HG03196 (cell line): Measurements from ENCODE around the gene GPHA2.

Experiments
- ATAC-seq: cut with Tn5 transposase; IDR thresholded peaks from one replicate; pipeline ENCODE4 v1.9.1; 2021; ENCODE audit not compliant: unreplicated experiment

GPHA2 gene

DNA sequence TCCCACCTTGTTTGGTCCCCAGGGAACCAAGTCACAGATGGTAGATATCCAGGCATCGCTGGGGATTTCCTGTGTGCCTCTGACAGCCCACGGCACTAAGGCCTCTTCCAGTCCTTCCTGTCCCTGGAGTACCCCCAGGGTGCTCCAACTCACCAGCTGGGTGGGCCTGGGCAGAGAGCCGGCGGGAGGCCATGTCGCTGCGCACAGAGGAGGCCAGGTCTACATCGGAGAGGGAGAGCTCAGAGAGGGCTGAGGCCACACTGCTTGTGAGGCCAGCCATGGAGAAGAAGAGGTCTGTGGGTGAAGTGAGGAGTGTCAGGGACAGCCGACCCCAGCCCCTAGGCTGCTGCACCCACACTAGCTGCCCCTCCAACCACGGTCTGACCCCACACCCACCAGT, 24.0 kb downstream of the GPHA2 start:
- no peak for ATAC-seq

DNA sequence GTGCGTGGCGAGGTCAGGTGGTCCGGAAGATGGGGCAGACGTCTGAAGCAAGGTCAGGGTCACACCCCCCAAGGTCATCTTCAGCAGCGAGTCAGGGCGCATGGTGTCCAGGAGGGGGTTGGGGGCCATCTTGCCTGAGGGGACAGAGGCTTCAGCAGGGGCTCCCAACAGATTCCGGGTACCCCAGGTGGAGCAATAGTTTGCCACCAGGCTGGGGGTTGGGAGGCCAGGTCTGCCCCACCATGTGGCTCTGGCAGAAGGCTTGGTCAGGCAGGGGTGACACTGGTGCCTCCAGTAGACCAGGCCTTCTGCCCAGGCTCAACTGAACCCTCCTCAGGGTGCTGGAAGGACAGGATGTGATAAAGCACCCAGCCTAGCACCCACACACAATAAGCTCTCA, 24.6 kb downstream of the GPHA2 start:
- ATAC-seq = no peak

DNA sequence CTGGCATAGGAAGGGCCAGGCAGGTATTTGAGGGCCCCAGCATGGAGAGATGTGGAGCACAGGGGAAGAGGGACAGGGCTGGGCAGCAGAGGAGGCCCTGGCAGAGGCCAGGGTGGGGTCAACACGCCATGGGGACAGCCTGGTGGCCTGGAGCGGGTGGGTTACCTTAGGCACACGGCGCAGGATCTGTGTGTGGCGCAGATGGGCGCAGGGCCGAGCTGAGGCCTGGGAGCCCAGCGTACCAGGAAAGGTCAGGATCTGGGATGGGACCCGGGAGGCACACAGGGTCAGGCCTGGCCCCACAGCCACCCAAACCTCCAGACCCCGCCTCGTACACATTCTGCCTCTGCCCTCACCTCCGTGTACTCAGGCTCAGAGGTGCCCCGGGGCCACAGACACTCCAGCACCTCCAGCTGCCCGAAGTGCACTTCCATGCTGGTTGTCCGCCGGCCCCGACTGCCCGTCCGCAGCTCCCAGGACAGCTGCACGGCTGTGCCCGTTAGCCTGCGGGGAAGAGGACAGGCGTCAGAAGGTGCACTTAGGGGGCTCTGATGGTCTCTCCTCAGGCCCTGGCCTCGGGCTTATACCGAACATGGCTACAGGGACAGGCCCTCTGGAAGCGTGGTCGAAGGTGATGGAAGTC, 25.1 kb downstream of the GPHA2 start:
- no peak for ATAC-seq

DNA sequence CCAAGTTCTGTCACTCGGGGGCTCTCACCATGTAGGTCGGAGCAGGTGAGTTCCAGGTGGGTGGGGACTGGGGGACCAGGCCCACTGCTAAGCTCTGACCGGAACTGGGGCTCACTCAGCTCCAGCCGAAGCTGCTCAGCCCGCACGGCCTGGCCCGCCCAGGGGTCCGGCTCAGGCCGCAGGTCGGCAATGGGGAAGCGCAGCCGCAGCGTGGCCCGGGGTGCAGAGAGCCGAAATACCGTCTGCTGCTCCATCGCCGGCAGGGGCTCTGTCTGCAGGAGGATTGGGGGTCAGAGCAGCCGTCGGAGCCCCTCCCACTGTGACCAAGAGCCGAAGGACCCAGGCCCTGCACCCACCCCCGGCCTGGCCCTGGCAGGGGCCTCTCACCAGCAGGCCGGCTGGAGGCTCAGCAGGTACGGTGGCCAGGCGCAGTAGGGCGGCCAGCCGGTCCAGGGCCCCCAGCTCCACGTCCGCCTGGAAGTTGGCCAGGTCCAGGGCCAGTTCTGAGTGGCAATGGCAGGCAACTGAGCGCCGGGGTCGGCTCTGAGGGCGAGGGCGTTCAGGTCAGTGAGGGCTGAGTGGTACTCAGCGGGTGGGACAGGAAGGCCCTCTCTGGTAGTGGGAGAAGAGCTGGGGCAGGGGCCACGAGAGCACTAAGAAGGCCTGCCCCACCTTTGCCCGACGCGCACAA, 25.9 kb downstream of the GPHA2 start:
- no peak for ATAC-seq

DNA sequence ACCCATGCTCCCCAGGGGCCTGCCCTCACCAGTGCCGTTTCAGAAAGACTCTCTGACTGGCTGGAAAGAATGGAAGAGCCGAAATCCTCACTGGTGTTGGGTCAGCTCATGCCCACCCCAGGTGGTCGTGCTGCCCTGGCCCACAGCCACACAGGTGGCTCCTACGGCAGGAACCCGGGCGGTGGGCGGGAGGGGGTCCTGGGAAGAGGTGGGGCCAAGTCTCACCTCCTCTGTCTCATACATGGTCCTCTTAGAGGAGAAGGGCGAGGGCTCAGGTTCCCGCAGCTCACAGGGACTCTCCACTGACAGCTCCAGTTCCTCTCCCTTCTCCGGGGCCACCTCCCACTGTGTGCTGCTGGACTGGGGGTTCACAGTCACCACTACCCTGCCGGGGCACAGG, 26.9 kb downstream of the GPHA2 start:
- no peak for ATAC-seq

DNA sequence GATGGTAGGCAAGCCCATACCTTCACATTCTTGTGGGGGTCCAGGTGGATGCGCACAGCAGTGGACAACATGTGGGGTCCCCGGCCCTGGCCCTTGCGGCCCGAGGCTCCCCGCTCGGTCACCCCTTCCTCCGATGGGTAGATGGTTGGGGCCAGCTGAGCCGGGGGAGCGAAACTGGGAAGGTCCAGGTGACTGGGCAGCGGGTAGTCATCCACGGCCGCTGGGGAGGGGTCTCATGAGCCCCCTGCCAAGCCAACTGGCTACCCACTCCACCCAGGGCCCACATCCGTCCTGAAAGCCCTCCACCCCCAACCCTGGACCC, 29.4 kb downstream of the GPHA2 start:
- ATAC-seq = no peak

DNA sequence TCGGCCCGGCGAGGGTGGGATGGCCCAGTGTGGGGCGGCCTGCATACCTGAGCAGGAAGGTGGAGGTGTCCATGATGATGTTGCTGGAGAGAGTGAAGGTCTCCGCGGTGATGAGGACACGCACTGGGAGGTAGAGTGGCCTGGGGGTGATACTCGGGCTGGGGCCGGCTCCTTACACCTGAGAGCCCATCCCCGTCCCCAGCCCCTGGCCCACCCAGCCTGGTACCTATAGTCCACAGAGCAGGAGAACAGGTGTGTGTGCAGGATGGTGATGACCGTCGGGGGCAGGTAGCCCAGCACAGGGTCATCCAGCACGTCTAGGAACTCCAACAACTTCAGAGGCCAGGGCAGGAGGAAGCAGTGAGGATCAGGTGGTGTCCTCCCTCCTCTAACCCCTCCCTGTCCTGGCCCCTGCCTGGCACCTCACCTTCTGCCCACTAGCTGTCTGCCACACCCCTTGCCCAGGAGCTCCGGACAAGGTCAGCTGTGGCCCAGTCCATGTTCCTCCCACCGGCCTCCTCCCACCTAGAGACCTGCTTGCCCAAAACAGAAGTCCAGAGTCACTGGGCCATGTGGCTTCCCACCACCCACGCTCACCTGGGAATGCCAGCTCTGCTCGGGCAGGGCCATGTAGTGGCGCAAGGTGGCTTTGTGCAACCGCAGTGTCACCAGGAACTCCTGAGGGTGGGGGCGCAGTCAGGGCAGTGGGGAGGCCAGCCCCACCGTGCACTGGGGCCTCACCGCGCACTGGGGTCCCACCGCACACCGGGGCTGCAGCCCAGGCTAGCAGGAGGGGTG, 30.0 kb downstream of the GPHA2 start:
- ATAC-seq = no peak

DNA sequence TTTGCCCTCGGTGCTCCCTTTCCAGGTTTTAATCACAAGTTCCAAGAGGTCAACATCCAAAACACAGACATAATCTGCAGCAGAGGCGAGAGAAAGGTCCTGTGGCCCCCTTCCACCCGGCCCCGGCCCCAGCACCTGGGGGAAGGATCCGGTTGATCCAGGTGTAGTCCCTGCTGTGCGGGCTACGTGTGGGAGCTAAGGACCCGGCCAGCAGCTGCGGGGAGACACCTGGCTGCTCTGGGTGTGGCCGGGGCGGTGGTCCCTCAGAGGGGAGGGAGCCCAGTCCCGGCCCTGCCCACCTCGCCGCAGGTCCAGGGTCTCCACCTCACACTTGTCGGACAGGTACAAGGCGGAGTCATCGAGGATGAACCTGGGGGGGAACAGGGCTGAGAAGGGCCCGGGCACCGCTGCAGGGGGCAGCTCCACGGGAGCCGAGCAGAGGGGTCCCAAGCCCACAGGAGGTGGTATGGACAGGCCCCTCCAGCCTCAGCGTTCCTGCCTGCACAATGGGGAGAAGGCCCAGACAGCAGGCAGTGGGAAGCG, 32.3 kb downstream of the GPHA2 start:
- ATAC-seq = no peak

DNA sequence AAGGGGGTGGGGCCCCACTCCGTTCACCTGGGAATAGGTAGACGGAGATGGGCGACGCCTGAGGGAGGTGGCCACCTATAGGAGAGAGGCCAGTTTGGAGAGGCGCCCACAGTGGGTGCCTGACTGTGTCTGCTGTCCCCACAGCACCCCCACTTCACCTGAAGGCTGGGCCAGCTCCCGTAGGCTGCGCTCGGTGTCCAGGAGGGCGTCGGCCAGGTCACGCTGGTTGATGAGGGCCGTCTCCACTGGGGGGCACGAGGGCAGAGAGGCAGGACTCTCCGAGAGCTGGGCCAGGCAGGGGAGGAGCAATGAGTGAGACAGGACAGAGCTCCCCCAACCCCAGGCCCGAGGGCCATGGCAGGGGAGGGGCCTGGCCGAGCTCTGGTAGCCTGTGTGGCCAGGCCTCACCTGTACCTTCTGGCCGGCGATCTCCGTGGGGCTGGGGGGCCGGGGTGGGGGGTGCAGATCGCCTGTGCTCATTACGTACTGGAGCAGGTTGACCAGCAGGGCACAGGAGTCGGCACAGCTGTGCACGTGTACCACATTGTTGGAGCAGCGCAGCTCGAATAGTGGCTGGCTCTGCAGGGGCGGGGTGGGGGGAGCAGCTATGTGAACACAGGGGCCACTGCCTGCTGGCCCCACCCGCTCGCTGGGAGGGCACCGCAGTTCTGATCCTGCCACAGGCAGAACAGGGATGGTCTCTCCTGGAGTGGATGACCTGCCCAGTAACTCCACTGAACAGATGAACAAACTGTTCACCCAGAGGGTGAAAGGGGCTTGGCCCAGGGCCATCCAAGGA, 33.4 kb downstream of the GPHA2 start:
- no peak for ATAC-seq

DNA sequence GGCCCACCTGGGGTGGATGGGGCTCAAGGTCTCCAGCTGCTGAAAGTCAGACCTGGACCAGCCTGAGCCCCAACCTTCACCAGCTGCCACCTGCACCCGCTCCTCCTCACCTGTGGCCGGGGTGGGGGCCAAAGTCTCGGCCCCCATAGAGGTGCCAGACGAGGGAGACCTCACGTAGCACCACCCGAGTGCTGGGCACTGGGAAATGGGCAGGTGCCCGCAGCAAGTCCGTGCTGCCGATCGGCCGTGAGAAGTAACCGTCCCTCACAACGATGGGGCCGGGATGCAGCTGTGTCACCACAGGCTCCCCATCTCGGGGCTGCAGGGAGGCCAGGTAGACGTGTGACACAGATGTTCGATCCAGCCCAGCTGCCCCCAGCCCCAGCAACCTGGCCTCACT, 34.9 kb downstream of the GPHA2 start:
- ATAC-seq = no peak

DNA sequence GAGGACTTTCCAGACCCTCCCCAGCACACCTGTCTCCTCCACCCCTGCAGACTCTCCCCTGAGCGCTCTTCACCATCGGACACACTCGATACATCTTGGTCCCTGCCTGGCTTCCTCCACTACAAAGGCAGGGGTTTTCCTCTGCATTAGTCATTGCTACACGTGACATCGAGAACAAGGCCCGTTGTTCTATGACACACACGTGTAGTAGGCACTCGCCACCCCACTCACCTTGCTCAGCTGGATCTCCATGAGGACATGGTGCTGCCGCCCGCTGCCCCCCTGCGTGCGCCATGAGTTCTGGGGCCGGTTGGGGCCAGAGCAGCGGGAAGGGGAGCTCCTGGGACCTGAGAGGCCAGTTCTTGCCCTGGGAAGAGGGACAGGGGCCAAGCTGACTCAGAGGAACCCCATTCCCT, 35.4 kb downstream of the GPHA2 start:
- ATAC-seq = no peak

DNA sequence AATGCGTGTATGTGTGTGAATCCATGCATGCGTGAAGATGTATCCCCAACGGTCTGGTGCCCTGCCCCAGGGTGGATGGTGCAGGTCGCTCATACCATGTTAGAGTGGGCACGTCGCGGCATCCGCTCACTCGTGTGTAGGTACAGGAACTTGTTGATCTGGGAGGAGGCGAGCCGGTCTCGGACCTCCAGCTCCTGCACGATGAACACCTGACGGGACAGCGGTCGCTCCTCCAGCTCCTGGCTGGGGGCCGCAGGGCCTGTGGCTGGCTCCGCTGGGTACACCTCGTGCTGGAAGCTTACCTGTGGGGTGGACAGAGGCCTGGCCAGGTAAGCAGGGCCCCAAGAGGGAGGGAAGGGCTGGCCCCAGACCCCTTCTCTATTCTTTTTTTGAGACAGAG, 37.2 kb downstream of the GPHA2 start:
- no peak for ATAC-seq

DNA sequence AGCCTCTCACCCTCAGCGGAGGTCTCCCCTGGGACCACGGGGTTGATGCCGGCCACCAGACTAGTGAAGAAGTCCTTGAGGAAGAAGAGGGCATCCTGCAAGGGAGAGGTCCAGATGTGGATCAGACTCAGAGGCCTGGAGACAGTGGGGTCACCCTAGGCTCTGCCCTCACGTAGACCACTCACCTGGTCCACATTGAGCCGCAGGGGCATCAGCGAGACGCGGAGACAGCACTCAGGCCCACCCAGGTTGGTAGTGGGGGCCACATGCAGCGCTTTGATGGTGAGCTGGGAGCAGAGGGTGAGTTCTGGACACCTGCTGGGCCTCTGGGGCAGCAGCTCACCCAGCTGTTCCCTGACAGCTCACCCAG, 37.6 kb downstream of the GPHA2 start:
- ATAC-seq = no peak

DNA sequence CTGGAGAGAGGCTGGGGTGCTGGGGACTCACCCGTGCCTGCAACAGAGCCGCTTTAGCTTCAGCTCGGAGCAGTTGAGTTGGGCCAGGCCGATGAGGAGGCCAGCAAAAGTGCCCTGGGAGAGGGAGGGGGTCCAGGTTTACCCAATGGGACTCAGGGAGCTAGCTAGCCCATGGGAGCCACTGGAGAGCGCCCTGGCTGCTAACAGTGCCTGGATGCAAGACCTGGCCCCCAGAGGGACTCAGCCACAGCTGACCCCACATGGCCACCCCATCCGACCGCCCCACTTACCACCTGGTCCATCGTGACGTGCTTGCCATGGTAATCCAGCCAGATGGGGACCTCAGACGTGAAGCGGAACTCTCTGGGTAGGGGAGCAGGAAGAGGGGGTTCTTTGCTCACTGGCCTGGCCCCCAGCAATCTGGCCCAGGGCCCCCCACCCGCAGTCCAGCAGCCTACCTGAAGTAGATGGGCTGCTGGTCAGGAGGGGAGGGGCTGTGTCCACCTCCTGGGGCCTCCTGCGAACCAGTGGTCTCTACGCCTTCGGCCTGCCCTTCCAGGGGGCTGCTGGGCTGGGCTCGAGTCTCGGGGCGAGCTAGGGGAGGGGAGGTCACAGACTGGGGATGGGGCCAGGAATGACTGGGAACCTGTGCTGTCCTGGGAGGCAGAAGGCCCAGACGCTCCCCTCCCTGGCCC, 38.2 kb downstream of the GPHA2 start:
- ATAC-seq = no peak

DNA sequence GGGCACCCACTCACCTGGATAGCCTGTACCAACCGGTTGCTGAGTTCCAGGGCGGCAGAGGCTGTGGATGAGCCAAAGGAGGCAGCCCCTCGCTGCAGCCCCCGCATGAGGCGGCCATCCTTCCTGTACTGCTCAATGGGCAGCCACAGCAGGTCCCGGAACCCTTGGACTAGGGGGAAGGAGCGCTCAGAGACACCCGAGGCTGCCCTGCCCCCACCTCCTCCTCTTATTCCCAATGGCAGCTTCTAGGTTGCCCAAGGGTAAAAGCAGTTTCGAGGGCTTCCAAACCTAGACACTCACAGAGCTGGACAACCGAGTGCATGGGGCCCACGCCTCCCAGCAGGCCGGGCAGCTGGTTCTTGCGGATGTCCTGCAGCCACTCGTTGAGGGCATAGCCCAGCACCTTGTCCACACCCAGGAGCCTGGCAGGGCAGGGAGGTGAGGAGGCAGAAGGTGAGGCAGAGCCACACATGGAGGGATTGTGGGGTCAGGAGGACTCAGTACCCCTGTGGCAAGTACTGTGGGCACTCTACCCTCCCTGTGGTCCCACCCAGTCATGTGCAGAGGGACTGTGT, 39.2 kb downstream of the GPHA2 start:
- ATAC-seq = no peak

DNA sequence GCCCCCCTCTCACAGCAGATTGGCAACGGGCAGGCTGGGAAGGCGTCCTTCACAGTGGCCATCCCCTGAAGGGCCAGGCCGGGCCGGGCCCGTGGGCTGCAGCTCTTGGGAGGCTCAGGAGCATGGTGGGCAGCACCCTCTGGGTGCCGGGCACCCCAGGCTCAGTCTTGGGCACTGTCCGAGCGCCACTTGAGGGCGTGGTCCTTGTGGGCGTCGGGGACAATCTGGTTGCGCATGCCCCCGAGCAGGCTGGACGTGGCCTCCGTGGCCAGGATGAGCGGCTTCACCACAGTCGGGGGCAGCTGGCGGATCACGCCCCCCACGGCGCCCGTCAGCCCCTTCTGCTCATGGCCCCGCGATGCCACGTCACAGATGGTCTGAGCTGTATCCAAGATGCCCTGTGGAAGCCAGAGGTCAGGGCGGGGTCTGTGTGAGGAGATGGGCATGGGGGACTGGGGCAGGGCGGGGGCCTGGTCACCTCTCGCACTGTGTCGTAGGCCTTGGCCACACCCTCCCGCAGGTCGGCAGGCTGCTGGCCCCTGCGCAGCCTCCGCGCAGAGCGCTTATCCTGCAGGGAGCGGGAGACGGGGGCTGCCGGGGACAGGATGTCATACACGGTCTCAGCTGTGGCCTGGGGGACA, 40.8 kb downstream of the GPHA2 start:
- no peak for ATAC-seq

DNA sequence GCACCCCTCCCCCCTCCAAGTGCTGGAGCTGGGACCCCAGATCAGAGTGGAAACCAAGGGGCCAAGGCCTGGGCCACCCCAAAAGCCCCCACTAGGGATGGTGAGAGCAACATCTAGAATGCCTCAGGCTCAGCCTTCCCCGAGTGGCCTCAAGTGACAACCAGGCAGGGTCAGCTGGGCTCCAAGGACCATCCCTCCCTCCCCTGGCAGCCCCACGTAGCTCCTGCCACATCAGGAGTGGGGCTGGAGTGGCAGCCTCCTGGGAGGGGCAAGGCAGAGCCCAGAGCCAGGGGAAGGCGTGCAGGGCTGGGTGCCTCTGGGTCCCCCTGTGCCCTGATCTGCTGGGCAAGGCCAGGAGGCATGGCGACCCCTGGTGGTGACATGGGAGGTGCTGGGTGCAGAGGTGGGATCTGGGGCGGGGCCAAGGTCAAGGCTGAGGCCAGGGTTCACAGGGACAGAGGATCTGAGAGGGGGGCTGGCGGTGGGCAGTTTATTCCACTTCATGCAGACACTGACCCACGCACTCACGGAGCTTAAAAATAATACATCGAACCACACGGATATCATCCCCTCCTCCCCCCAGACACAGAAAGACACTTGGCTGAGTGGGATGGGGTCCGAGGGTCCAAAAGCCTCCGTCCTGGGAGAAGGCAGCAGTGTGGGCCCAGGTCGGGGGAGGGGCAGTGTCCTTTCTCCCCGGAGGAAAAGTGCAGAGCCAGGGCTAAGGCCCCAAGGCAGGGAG, 41.5 kb downstream of the GPHA2 start:
- no peak for ATAC-seq

DNA sequence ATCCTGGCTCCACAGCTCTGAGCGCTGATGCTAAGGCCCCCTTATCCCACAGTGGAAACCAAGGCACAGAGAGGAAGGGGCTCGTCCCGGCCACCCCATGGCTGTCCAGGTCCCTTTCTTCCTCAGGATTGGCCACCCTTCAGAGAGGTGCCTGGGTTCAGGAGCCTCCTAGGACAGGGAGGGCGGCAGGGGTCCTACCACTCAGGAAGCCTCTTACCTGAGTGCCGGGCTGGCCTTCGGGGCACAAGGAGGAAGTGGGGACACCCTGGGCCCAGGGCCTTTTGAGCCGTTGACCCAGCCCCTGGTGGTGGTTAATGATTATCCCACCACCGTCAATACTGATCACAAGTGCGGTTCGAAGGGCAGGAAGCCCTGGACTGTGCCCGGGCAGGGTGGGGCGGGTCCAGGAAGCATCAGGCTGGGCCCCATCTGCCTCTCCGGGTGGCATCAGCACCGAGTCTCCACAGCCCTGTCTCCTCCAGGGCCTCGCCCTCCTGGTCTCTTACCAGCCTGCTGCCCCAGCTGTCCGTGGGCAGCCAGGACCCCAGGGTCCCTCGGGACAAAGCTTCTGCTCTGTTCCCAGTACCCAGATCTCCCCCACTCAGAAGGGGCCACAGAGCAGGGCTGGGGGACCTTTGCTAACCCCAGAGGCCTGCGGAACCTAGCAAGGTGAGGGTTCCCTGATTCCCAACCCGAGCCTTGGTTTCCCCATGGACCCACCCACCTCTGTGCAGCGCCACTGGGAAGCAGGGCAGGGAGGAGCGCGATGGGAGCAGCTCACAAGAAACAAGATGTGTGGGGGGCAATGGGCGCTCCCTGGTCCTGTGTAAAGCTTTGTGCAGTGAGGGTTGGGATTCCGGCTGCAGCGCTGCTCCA, 42.3 kb downstream of the GPHA2 start:
- no peak for ATAC-seq
